ENCODE data around the gene NHS.

NHS gene

GRCh38 chrX:17740137-17741122, 365.4 kb downstream of the NHS start:
- no peak for DNase-seq

- DNase-seq: no peak
Measured at GRCh38 chrX:17741123-17741511, 366.1 kb downstream of the NHS start.

GRCh38 chrX:17743913-17744312, 368.9 kb downstream of the NHS start:
- no peak for DNase-seq

- no peak for DNase-seq
Measured at GRCh38 chrX:17744896-17745523, 370.0 kb downstream of the NHS start.

GRCh38 chrX:17747692-17748091, 372.7 kb downstream of the NHS start:
- no peak for DNase-seq

- no peak for DNase-seq
Measured at GRCh38 chrX:17748684-17749083, 373.7 kb downstream of the NHS start.

- DNase-seq: no peak
Measured at GRCh38 chrX:17750436-17750835, 375.4 kb downstream of the NHS start.

- no peak for DNase-seq
Measured at GRCh38 chrX:17758382-17758781, 383.4 kb downstream of the NHS start.

GRCh38 chrX:17759990-17760389, 385.0 kb downstream of the NHS start:
- no peak for DNase-seq

- DNase-seq: no peak
Measured at GRCh38 chrX:17767734-17768133, 392.7 kb downstream of the NHS start.

GRCh38 chrX:17768997-17769396, 394.0 kb downstream of the NHS start:
- no peak for DNase-seq

GRCh38 chrX:17769701-17770269, 394.8 kb downstream of the NHS start:
- no peak for DNase-seq

- no peak for DNase-seq
Measured at GRCh38 chrX:17773221-17773876, 398.3 kb downstream of the NHS start.

- DNase-seq: no peak
Measured at GRCh38 chrX:17774053-17774452, 399.1 kb downstream of the NHS start.

- no peak for DNase-seq
Measured at GRCh38 chrX:17778997-17779396, 404.0 kb downstream of the NHS start.

- no peak for DNase-seq
Measured at GRCh38 chrX:17779434-17779833, 404.4 kb downstream of the NHS start.
